ENCODE measurements around the gene IL13RA2. TPM values are rescaled to one million over a fixed set of nuclear protein-coding genes. Genes with fewer than 3 reads are reported as not detected.

IL13RA2 gene
- total RNA-seq, 2 experiments from 2014 or later: not detected

Other genes with a start within 250 kb of the IL13RA2 start
- not detected for gene RBMXL3, start 171.8 kb upstream of the IL13RA2 start, total RNA-seq
- gene LRCH2, start 216.5 kb upstream of the IL13RA2 start, total RNA-seq: not detected